BJ (cell line): ENCODE results near the gene CELF2. TPM values are rescaled to one million over a fixed set of nuclear protein-coding genes. Genes with fewer than 3 reads are reported as not detected.

Experiments
- CTCF ChIA-PET: fragments of 350-600 bp; formaldehyde crosslinking; extraction: SDS; loops from one replicate; lab custom pipeline; 2021; ENCODE audit warnings: antibody characterized with exemption, inconsistent platforms; lab: Yijun Ruan, JAX
- POLR2A ChIA-PET: fragments of 300-600 bp; sonication (Branson Sonifier 250); formaldehyde crosslinking; extraction: SDS; loops from one replicate; lab custom pipeline; 2021; ENCODE audit warnings: antibody characterized with exemption; lab: Charles Lee
- DNase-seq: peaks from one replicate; pipeline ENCODE4 v3.0.0-alpha.2; 2011; ENCODE audit warnings: low read depth
- H3K27me3 ChIP-seq: 2 replicates; pipeline ENCODE4 v1.6.0; 2011; ENCODE audit warnings: low read length; ENCODE audit not compliant: control insufficient read depth, insufficient read depth
- H3K36me3 ChIP-seq: 2 replicates; pipeline ENCODE4 v1.5.1; 2011; ENCODE audit warnings: low read length; ENCODE audit not compliant: control insufficient read depth, insufficient read depth
- H3K4me3 ChIP-seq: 2 replicates; pipeline ENCODE4 v1.5.1; 2011; ENCODE audit warnings: low read depth, mild to moderate bottlenecking, control low read depth, low read length
- CTCF ChIP-seq: IDR thresholded peaks from 2 replicates; pipeline ENCODE4 v1.5.1; 2011; ENCODE audit warnings: low read depth, mild to moderate bottlenecking, control low read depth, inconsistent platforms, low read length, moderate library complexity; ENCODE audit not compliant: insufficient read depth
- polyA plus RNA-seq: library from polyadenylated mRNA; depleted of rRNA; stranded (reverse); fragments of >200 nt; gene quantifications from 2 replicates; pipeline ENCODE4 v1.2.3, GENCODE V29; 2011

CELF2 gene
- polyA plus RNA-seq, 1 experiment = 8.8 TPM

GRCh38 chr10:11227103-11227502, 209.4 kb downstream of the CELF2 start:
- CTCF ChIA-PET = interaction anchor here (0.7 to 1.3 kb wide), 2 partner anchors 8 to 15 kb away, joined by 3 read pairs; no protein-coding TSS in a partner anchor
- H3K27me3 ChIP-seq = no peaks in the 10 kb centered on the region

GRCh38 chr10:11229893-11230292, 212.2 kb downstream of the CELF2 start:
- TF ChIP-seq CTCF = no peak
- Histone ChIP-seq H3K27me3 (no peaks in the 10 kb centered on the region), H3K4me3 (no peak overlapping the region), H3K36me3 (no peaks in the 10 kb centered on the region)
- ChIA-PET CTCF (no interaction called here), POLR2A (no interaction called here)
- no peak for DNase-seq

More at GRCh38 chr10:11227103-11227502, 209.4 kb downstream of the CELF2 start:
- POLR2A ChIA-PET = no interaction called here
- no peak overlapping the region for H3K4me3 ChIP-seq
- no peak for DNase-seq
- no peaks in the 10 kb centered on the region for H3K36me3 ChIP-seq
- no peak for TF ChIP-seq CTCF

GRCh38 chr10:11230498-11231167, 213.0 kb downstream of the CELF2 start:
- POLR2A ChIA-PET = no interaction called here
- CTCF ChIA-PET = no interaction called here
- no peak for TF ChIP-seq CTCF
- H3K4me3 ChIP-seq = no peak overlapping the region
- no peaks in the 10 kb centered on the region for H3K27me3 ChIP-seq
- H3K36me3 ChIP-seq = no peaks in the 10 kb centered on the region
- no peak for DNase-seq

- CTCF ChIA-PET = no interaction called here
- TF ChIP-seq CTCF = no peak
- no peak for DNase-seq
- POLR2A ChIA-PET = no interaction called here
- Histone ChIP-seq H3K4me3 (no peak overlapping the region), H3K36me3 (no peaks in the 10 kb centered on the region), H3K27me3 (no peaks in the 10 kb centered on the region)
These were observed 213.6 kb downstream of the CELF2 start for GRCh38 chr10:11231285-11231684.

GRCh38 chr10:11232222-11232961, 214.7 kb downstream of the CELF2 start:
- ChIA-PET POLR2A (no interaction called here), CTCF (interaction anchor here (0.8 kb wide), 1 partner anchor 25 kb away, joined by 3 read pairs; no protein-coding TSS in a partner anchor)
- Histone ChIP-seq H3K4me3 (no peak overlapping the region), H3K27me3 (no peaks in the 10 kb centered on the region), H3K36me3 (no peaks in the 10 kb centered on the region)
- DNase-seq = no peak
- no peak for TF ChIP-seq CTCF
